Stimulated activated CD8-positive, alpha-beta memory T cell treated with anti-CD3 and anti-CD28 coated beads, Interleukin-4, amount 100 ng/mL, for 48 hours (primary cell): ENCODE measurements around the gene GPR37L1.
"Not testable (repeated sequence)": the region's sequence is repeated elsewhere in the genome, so short reads cannot be mapped to it uniquely, and the experiment has no call there.

ENCODE experiments used
- DNase-seq: peaks from one replicate; pipeline ENCODE4 v3.0.0-alpha.2; 2020

The GPR37L1 gene

GRCh38 chr1:202176949-202177927, 54.5 kb downstream of the GPR37L1 start:
- no peak for DNase-seq

GRCh38 chr1:202179828-202180750, 57.4 kb downstream of the GPR37L1 start:
- DNase-seq: no peak

GRCh38 chr1:202180751-202181139, 58.0 kb downstream of the GPR37L1 start:
- not testable (repeated sequence) for DNase-seq

- DNase-seq: no peak
Observed at GRCh38 chr1:202181586-202181985, 58.9 kb downstream of the GPR37L1 start.

- DNase-seq: no peak
Observed at GRCh38 chr1:202182040-202182877, 59.5 kb downstream of the GPR37L1 start.
